ENCODE results near the gene PAGR1.
"Not testable (repeated sequence)": the region's sequence is repeated elsewhere in the genome, so short reads cannot be mapped to it uniquely, and the experiment has no call there.

Gene PAGR1

DNA sequence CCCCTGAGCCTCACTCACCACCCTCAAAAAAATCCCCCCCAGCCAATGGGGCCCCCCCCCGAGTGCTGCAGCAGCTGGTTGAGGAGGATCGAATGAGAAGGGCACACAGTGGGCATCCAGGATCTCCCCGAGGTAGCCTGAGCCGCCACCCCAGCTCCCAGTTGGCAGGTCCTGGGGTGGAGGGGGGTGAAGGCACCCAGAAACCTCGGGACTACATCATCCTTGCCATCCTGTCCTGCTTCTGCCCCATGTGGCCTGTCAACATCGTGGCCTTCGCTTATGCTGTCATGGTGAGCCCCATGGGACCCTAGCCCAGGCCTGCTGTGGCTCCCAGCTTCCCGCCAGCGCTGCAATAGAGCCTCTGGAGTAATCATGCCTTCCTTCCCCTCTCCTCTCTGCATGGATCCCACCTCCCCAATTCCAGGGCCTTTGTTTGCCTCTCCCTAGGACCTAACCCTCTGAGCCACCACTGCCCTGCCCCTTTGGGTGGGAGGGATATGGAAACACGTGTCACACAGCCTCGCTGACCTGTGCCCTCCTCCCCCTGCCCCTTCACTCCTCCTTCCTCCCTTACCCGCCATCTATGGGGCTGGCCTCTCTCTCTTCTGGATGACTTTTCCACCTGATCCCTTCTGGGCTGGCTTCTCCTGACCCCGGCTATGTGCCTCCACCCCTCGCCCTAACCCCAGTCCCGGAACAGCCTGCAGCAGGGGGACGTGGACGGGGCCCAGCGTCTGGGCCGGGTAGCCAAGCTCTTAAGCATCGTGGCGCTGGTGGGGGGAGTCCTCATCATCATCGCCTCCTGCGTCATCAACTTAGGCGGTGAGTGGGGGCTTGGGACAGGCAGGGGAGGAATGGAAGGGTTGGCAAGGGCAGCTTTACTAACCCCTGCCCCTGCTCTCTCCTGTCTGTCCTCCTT lies 2.0 kb upstream of the PAGR1 start:
- DNase-seq, result no peak

- DNase-seq, result no peak
These were observed 1.4 kb upstream of the PAGR1 start for GRCh38 chr16:29814592-29814991.

- no peak for DNase-seq
These were observed 775 bp upstream of the PAGR1 start for GRCh38 chr16:29815032-29815721.

DNA sequence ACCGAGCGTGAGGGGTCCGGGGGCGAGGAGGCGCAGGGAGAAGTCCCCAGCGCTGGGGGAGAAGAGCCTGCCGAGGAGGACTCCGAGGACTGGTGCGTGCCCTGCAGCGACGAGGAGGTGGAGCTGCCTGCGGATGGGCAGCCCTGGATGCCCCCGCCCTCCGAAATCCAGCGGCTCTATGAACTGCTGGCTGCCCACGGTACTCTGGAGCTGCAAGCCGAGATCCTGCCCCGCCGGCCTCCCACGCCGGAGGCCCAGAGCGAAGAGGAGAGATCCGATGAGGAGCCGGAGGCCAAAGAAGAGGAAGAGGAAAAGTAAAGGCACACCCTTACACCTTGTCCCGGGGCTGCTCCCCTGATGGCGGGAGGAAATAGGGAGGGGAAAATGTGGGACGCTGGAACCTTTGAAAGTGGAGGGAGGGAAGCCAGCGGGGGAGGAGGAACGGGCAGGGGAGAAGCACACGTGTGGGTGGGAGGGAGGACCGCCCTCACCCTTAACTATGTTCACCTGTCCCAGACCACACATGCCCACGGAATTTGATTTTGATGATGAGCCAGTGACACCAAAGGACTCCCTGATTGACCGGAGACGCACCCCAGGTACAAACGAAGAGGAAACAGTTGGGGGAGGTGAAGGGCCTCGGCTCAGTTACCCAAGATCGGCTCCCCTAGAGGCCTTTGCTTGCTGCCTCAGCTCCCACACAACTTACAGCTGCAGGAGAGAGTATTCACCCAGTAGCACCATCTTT lies 916 bp downstream of the PAGR1 start:
- peak; percentile 43 to 50 for DNase-seq

DNA sequence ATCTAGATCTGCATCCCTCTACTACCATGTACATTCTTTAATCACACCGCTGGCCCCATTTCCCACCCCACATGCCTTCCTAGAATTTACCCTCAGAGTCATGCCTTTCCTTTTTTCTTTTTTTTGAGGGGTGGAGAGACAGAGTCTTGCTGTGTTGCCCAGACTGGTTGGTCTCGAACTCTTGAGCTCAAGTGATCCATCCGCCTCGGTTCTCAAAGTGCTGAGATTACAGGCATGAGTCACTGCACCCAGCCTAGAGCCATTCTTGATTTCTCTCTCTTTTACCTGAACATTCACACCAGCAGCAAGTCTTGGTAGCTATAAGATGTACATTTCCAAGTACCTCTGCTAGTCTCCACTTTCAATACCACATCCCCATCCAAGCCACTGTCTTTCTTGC lies 2.1 kb downstream of the PAGR1 start:
- DNase-seq, result no peak

GRCh38 chr16:29819506-29819905 lies 3.6 kb downstream of the PAGR1 start:
- no peak for DNase-seq

DNA sequence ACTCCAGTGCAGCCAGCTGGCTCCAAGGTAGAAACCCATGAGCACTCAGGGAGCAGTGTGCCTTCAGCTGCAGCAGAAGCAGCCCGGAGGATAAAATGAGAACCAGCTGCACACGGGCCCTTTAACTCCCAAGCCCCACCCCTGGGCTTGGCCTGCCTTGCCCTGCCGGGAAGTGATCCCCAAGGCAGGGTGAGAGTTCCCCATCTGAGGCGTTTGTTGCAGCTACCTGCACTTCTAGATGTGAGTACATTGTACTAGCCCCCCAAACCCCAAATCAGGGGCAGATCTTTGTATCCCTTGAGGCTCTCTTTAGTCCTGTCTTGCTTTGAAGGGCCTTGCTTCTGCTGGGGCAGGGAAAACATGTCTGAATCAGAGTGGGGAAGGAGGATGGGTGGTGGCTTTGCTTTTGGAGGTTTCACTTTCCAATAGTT lies 4.3 kb downstream of the PAGR1 start, which contains the start of gene MVP:
MVP (plus strand) TSS at position 192 of the 431 bp plus-strand sequence. CDS start 10,088 bp downstream, outside the sequence.
- peak; percentile 46 to 50 for DNase-seq

- peak; percentile 55 to 60 for DNase-seq
These were observed 5.0 kb downstream of the PAGR1 start for GRCh38 chr16:29820730-29821642.

DNA sequence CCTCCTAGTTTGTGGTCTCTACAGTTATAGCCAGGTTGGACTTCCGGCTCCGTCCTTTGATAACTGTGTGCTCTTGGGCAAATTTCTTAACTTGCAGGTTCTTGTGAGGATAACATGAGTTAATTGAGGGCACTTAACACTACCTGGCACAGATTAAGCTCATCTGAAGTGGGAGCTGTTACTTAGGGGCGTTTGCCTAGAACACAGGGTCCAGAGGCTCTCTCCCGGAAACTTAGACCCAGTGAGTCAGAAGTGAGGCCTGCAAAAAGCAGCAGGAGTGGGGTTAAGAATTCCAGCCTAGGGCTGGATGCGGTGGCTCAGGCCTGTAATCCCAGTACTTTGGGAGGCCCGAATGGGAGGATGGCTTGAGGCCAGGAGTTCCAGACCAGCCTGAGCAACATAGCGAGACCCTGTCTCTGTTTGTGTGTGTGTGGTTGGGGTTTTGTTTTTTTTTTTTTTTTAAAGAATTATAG lies 5.7 kb downstream of the PAGR1 start:
- no peak for DNase-seq

GRCh38 chr16:29824589-29825144 lies 8.7 kb downstream of the PAGR1 start:
- no peak for DNase-seq

GRCh38 chr16:29825145-29826044 lies 9.4 kb downstream of the PAGR1 start:
- peak in 1 of 2 donors; percentile 37 for DNase-seq

DNA sequence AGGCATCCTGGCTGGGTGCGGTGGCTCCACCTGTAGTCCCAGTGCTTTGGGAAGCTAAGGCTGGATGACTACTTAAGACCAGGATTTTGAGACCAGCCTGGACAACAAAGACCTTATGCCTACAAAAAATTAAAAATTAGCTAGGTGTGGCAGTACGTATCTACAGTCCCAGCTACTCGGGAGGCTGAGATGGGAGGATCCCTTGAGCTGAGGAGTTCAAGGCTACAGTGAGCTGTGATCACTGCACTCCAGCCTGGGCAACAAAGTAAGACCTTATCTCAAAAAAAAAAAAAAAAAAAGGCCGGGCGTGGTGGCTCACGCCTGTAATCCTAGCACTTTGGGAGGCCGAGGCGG lies 10.4 kb downstream of the PAGR1 start:
- no peak for DNase-seq

DNA sequence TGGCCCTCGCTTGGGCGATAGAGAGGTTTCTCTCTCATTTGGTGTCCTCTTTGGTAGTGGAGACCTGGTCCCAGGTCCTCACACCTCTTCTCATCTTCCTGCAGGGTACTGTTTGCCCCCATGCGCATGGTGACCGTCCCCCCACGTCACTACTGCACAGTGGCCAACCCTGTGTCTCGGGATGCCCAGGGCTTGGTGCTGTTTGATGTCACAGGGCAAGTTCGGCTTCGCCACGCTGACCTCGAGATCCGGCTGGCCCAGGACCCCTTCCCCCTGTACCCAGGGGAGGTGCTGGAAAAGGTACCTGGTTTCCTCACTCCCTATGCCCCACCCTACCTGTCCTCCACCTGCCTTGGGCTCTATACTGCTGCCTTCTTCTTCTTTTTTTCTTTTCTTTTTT lies 14.8 kb downstream of the PAGR1 start:
- no peak for DNase-seq

DNA sequence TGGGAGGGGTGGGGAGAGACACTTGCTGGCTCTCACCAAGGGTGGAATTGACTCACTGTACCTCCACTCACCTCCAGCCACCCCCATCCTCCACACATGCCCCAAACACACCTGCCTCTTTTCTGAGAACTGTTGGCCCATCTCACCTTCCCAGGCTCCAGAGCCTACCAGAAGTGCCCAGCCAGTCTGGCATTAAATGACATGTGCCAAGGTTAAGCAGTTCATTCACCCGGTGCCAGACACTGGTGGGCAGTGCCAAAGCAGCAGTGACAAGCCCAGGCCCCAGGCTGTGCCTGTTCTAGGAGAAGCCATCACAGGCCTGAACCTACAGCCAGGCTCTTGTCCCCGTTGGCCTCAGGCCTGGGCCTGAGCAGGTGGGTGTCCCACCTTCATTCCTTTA lies 15.5 kb downstream of the PAGR1 start:
- DNase-seq, result no peak

GRCh38 chr16:29833219-29833618 lies 17.3 kb downstream of the PAGR1 start:
- not testable (repeated sequence) for DNase-seq

- no peak for DNase-seq
These were observed 18.1 kb downstream of the PAGR1 start for GRCh38 chr16:29834079-29834478.

GRCh38 chr16:29835926-29836325 lies 20.0 kb downstream of the PAGR1 start:
- DNase-seq, result no peak

GRCh38 chr16:29836623-29837022 lies 20.7 kb downstream of the PAGR1 start:
- DNase-seq, result no peak

DNA sequence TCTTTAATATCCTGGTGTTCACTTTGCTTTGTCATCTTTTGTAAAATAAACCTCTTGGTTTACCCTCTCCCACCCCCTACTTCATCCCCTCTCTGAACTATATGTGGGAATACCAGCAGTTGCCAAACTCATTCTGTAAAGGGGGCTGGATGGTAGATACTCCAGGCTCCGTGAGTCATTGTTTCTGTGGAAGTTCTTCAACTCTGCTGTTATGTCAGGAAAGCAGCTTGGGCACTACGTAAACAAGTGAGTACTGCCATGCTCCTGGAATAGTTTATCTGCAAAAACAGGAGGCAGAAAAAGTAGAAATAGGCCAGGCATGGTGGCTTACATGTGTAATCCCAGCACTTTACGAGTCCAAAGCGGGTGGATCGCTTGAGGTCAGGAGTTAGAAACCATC lies 21.9 kb downstream of the PAGR1 start:
- DNase-seq, result no peak

DNA sequence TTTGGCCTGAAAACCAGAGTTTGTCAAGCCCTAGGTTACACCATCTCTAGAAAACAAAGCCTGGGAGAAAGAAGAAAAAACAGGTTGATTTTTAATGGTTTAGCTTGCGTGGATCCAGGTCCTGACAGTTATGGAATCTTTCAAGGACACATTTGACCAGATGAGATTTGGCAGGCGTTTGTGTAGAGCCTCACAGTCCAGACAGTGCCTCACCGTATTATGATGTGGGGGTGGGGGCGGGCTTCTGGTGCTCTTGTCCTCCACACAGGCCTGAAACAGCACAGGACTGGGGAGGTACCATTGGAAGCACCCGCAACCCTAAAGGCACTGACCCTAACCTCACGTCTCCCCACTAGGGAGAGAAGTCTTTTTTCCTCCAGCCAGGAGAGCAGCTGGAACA lies 23.9 kb downstream of the PAGR1 start:
- DNase-seq, result no peak

- DNase-seq, result no peak
These were observed 24.3 kb downstream of the PAGR1 start for GRCh38 chr16:29840240-29840639.
